NCI-H2196 (cell line): ENCODE data around the gene TRMT44.
A peak's percentile ranks its signal among the peaks of the same experiment; 100 is the strongest.

Experiments
- DNase-seq: peaks from one replicate; lab custom pipeline; 2025; ENCODE audit not compliant: unreplicated experiment; lab: John Stamatoyannopoulos, UW

The TRMT44 gene, protein sequence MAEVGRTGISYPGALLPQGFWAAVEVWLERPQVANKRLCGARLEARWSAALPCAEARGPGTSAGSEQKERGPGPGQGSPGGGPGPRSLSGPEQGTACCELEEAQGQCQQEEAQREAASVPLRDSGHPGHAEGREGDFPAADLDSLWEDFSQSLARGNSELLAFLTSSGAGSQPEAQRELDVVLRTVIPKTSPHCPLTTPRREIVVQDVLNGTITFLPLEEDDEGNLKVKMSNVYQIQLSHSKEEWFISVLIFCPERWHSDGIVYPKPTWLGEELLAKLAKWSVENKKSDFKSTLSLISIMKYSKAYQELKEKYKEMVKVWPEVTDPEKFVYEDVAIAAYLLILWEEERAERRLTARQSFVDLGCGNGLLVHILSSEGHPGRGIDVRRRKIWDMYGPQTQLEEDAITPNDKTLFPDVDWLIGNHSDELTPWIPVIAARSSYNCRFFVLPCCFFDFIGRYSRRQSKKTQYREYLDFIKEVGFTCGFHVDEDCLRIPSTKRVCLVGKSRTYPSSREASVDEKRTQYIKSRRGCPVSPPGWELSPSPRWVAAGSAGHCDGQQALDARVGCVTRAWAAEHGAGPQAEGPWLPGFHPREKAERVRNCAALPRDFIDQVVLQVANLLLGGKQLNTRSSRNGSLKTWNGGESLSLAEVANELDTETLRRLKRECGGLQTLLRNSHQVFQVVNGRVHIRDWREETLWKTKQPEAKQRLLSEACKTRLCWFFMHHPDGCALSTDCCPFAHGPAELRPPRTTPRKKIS

DNA sequence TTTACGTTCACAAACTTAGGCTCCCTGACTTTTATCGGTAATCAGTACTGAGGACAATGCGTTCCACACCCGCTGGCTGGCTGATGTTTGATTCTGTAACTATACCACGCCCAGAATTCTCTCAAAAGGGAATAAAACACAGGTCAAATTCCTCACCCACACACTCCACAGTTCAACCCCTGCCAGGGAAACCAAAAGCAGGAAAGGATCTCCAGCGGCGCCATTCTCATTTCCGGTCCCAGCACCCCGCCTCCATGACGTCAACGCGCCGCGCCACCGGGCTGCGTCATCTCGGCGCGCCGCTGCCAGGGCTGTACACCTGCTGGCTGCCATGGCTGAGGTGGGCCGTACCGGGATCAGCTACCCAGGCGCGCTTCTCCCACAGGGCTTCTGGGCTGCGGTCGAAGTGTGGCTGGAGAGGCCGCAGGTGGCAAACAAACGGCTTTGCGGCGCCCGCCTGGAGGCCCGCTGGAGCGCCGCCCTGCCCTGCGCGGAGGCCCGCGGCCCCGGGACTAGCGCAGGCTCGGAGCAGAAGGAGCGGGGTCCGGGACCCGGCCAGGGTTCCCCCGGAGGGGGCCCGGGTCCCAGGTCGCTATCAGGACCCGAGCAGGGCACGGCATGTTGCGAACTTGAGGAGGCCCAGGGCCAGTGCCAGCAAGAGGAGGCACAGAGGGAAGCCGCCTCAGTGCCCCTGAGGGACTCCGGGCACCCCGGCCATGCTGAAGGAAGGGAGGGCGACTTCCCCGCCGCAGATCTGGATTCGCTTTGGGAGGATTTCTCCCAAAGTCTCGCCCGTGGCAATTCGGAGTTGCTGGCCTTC lies at the start of gene TRMT44, which contains the start of gene ACOX3:
TSS of gene TRMT44 (plus strand) at position 286 of the 820 bp plus-strand sequence. CDS start at position 332, 46 bp downstream.
TSS of gene ACOX3 (minus strand) at position 232 of the 820 bp plus-strand sequence. CDS start 24,202 bp downstream, outside the sequence.
- peak; percentile 82 for DNase-seq

DNA sequence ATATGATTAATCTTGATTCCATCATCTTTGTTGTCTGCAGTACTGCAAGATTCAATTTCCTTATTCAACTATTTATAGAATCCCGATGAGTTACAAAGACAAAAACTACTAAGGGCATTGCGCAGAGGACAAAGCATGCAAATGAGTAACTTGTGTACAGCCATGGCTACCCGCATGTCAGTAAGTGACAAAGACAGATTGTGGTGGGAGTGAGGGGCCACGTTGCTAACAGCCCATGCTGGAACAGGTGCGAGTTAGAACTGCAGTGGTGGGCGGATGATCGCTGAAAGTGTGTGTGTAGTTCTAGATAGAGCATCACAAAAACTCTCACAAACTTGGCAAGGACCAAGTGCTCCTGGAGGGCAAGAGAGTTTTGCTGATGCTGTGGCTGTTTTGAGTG lies 49.5 kb upstream of the TRMT44 start:
- DNase-seq: no peak

DNA sequence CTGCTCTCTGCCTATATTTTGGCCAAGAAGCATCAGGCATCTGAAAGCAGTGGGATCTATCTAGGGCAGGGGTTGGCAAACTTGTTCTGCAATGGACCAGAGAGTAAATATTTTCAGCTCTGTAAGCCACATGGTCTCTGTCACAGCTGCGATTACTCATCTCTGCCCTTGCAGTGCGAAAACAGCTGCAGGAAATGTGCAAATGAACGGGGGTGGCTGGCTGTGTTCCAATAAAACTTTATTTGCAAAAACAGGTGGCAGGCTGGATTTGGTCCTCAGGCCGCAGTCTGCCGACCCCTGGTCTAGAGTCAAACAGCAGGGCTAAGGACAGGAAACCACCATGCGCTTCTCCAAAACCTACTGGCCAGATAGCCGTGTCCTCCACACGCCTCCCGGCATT lies 48.6 kb upstream of the TRMT44 start:
- DNase-seq: peak; percentile 18

DNA sequence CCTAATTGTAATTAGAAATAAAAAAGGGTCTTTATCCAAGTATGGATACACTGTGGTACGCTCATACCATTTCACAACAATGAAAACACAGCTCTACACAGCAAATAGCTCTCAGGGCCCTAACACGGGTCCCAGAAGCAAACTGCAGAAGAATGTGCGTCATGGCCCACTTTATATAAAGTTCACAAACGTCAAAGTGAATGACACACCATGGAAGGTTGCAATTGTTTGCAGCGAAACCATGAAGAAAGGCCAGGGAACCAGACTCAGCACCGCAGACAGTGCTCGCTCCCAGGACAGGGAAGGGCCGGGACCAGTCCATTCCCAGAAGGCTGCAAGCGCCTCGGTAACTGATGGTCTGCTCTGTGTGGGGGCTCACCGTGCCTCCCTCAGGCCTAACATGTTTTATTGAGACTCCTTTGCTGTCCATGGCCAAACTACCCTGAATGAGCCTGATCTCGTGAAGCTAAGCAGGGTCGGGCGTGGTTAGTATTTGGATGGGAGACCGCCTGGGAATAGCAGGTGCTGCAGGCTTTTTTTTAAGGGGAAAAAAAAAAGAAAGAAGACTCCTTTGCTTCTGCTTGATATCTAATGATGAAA lies 47.9 kb upstream of the TRMT44 start:
- DNase-seq: no peak

DNA sequence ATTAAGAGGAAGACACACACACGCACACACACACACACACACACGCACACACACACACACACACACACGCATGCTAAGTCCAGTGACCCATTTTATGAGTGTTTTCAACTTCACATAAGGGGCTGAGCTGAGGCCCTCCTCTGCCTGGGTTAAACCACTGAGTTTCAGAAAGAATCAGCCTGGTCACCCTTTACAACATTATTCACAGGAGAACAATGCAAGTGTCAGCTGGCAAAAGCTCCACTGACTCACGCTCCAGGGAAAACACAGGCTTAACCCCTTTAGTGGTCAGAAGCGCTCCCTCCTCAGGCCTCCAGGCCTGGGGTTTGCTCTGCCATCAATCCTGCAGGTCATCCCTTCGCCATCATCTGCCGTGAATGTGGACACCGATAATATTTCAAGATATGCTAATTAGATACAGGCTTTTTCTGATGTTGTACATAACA lies 47.0 kb upstream of the TRMT44 start:
- DNase-seq: no peak

DNA sequence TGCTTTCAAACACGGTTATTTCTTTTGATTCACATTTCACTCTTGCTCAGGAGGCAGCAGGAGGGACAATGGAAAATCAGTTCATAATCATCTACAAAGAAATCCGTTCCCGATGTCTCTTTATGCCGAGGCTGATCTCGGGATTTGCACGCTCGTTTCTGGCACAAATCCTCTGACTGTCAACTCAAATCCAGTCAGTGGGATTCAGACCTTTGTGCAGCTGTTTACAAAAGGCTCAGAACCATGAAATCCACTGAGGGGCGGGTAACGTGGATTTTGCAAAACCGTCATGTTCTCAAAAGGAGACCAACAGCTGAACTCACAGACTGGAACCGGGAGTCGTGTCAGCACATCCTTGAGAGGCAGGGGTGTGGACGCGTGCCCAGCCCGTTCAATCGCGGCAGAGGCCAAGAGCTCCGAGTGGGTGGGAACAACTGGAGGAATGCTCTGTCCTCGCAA lies 46.5 kb upstream of the TRMT44 start:
- no peak for DNase-seq

DNA sequence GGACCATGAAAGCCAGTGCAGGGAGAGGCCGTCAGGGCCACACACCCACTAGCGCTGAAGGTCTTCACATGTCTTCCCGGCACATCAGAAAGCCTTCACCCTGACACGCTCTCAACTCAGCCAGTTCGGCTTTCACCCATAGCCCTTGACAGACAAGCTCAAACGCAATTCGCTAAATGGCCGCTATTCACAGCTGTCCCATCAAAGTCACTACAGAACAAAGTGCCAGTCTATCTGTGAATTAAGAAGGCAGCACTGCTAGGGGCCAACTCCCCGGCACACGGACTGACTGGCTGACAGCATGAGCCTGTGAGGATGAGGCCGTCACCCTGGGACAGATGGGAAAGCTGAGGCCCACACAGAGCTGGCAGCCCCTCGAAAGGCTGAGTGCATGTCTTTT lies 45.8 kb upstream of the TRMT44 start:
- no peak for DNase-seq

DNA sequence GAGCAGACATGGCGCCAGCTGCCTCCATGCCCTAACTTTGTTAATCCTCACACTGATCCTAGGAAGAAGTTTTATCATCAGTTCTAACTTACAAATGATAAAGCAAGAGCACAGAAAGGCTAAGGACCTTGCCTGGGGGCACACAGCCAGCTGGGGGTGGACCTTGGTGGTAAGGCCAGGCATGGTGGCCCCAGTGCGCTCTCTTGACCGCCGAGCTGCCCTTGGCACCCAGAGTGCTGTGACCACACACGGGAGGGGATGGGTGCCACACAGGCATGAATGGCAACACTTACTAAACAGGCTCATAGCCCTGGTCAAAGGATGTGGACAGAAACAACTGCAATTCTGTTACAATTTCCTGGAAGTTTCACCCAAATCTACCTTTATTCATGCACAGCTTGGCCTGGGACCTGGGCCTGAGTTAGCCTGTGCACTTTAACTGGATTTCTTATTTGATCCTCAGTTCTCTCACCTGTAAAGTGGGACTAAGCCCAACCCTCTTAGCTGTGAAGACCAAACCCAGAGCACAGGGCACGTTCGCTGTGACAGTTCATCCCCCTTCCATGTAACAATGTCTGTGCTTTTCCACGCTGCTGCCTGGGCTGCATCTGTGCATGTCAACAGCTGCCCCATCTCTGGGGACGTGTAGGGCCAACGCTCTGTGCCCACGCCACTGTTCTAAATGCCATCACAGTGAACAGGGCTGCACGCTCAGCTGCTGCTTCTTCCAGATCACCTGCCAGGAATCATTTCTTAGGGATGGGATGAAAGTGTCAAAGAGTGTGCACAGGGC lies 44.9 kb upstream of the TRMT44 start:
- no peak for DNase-seq

DNA sequence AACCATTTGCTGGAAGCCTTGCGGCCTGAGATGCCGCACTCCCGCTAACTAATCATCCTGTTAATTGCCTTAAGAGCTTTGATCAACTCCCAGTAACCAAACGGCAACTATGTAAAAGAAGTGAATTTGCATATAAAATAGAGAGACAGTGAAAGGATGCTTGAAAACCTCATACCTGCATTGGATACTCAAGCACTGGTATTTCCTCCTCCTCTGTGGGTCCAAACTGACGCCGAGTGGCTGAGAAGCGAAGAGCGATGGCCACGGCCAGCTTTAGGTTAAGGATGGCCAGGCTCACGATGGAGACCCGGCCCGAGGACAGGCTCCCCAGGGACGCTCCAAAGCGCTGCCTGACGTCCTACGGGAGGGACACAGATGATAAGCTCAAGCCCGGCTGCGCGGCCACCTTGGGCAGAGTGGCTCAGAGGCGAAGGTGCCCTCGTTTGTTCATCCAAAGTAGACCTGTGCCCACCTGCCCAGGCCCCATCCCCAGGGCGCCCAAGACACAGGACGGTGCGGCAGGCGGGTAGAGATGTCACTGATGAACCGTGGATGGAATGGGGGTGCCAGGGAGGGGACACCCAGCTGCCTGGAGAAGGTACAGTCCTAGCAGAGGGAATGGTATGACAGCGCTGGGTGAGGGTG lies 43.7 kb upstream of the TRMT44 start:
- DNase-seq: no peak

DNA sequence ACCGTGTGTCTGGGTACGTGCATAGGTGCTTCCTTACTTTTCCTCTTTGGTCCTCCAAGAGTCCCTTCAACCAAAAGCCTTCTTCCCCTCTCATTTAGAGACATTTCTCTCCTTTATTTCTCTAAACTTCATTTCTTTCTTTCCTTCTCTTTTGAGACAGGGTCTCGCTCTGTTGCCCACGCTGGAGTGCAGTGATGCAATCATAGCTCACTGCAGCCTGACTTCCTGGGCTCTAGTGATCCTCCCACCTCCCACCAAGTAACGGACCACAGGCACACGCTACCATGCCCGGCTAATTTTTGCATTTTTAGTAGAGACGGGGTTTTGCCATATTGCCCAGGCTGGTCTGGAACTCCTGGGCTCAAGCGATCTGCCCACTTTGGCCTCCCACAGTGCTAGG lies 42.2 kb upstream of the TRMT44 start:
- no peak for DNase-seq

DNA sequence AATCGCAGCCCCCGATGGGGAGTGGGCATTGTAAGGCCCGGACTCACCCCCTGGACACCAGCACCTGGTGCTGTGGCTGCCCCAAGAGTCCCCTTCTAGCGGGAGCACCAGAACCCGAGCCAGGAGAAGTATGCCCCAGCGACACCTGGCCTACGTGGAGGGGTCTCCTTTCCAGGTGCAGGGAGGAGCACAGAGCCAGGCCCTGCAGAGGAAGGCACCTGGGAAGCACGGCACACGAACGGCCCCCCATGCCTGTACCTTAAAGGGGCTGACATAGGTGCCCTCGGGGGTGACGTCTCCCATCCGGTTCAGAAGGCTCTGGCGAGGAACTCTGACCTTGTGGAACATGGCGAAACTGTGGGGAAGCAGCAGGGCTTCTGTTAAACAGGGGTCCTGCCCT lies 41.3 kb upstream of the TRMT44 start:
- no peak for DNase-seq

DNA sequence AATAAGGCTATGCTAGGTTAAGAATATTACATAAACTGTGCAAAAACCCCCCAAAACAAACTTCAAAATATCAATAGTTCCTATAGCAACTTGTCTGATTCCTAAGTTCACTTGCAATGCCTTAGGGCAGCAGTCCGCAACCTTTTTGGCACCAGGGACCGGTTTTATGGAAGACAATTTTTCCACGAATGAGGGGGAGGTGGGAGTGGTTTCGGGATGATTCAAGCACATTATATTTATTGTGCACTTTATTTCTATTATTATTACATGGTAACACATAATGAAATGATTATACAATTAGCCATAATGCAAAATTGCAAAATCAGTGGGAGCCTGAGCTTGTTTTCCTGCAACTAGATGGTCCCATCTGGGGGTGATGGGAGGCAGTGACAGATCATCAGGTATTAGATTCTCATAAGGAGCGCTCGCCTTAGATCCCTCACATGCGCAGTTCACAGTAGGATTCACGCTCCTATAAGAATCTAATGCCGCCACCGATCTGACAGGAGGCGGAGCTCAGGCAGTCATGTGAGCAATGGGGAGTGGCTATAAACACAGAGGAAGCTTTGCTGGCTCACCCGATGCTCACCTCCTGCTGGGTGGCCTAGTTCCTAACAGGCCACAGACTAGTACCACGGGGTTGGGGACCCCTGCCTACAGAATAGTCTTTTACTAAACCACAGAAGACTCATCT lies 39.8 kb upstream of the TRMT44 start:
- no peak for DNase-seq

DNA sequence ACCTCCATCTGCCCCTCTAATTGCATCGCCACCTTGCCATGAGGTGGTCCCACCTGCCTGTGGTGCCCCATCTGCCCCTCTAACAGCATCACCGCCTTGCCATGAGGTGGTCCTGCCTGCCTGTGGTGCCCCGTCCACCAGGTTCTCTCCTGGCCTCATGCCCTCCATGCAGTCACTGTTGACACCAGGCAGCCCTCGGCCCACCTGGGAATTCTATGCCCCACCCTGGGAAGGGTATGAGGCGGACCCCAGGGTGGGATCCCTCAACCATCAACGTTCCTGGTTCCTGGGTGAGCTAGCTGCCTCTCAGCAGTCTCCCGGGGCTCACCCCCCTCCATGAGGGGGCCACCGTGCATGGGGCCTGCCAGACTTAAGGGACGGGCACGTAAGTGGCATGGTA lies 38.9 kb upstream of the TRMT44 start:
- no peak for DNase-seq

DNA sequence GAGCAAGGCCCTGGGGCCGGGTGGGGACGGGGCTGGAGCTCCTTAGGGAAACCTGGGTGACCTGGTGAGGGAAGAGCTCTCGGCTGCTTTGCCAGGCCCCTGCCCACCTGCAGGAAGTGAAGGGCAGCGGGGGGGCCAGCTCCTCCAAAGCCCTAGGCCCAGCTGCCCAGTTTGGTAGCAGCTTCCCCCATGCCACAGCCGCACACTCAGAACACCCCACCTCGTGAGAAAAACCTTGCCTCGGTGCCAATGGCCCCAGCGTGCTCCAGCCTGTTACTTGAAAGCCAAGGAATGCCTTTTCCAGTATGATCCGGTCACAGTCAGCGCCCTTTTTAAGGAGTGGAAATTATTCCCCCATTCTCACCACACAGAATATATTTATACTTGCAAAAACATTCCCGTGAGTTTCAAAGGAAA lies 38.4 kb upstream of the TRMT44 start:
- no peak for DNase-seq

DNA sequence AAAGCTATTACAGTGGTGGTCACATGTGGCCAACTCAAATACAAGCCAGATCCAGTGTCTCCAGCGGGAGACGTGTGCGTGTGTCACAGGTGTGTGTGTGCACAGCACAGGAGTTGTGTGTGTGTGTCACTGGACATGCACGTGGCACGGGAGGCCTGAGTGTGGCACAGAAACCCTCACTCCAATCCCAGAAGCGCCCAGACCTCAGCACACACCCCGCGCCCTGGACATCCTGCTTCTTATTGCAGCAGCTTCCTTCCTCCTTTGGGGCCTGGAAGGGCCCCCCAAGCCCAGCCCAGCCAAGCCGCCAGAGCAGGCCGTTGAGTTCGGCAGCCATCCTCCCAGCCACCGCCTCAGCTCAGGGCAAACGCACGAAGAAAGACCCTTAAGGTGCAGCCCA lies 37.9 kb upstream of the TRMT44 start:
- DNase-seq: no peak

DNA sequence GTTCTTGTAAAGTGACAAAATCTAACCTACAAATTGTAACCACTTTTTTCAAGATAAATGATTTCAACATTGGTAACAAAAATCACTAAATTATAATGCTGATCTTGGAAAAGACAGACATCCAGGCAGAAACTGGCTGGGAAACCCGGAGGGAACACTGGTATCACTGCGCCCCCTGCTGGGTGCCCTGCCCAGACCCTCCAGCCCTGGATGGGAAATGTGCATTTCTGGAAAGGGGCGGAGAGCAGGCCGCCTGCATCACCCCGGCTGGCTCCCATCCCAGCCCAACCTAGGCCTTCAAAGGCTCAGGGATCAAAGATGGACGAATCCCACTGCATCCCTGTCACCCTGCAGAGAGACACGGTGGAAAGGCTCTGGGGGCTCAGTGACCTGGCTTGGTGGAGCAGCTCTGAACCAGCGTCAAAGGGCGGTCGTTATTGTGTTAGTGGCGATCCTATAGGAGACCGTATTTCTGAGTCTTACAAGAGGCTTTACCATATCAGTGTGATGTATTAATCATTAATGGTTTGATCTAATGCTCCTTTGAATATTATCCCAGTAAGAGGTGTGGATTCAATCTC lies 37.3 kb upstream of the TRMT44 start:
- peak; percentile 79 for DNase-seq

DNA sequence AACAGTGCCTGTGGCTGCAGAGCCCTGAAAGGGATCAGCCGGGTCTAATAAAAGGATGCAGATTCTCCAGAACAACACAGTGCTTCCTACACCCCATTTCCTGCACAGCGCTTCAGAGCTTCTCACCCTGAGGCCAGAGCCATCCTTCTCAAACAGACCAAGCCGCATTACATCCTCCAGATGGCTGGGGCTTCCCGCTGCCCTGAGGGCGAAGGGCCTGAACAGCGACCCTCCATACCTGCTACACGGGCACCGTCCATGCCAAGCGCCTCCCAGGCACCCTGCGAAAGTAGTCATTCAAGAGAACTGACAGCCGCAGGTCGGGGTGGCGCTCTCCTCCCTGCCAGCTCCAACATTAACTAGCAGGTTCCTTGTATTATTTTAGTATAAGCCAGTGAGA lies 36.6 kb upstream of the TRMT44 start:
- no peak for DNase-seq

DNA sequence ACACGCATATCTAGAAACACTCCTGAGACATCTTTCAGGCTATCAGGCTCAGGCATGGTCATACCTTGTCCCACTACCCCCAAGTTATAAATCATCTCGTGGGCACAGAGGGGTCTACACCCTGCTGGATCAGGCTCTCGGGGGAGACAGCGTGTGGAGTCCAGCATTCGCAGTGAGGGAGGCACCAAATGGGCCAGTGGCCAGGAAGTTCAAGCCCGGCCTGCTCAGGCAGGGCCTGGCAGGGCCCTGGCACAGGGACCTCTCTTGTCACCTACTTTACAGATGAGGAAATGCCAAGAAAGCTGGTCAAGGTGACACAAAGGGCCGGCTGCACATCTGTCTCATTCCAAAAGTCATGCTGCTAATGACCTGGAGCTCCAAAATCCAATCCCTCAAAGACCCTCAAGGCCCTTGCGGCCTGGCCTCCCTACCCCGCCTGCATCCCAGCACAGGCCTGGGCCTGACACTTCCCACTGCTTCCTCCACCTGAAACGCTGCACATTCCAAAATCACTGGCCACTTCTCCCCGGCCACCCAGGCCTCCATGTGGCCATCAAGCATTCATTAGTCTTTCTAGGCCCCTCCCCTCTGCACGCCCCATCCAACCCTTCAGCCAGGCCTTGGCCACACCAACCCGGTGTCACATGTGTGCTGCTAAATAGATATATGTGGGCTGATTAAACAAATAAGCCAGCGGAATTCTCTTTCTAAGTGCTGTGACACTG lies 35.6 kb upstream of the TRMT44 start:
- no peak for DNase-seq
